B cell (primary cell): Measurements from ENCODE around the gene CORO2B. TPM values are rescaled to one million over a fixed set of nuclear protein-coding genes. Genes with fewer than 3 reads are reported as not detected.

Source experiments
- ATAC-seq: fragments of 200-7000 bp; cut with Tn5 transposase; one replicate; pipeline ENCODE4 v1.10.0; 2021; ENCODE audit warnings: low read depth, mild to moderate bottlenecking, moderate number of reproducible peaks, moderate library complexity
- CTCF ChIA-PET: fragments of 350-600 bp; sonication (Branson Sonifier 250); formaldehyde crosslinking; loops from one replicate; lab custom pipeline; 2021; ENCODE audit warnings: antibody characterized with exemption, inconsistent platforms; lab: Charles Lee
- POLR2A ChIA-PET: fragments of 350-600 bp; sonication (Branson Sonifier 250); formaldehyde crosslinking; loops from one replicate; lab custom pipeline; 2021; ENCODE audit warnings: antibody characterized with exemption; lab: Charles Lee
- DNase-seq: peaks from one replicate; pipeline ENCODE4 v3.0.0; 2013
- H2AFZ ChIP-seq: 2 replicates; pipeline ENCODE4 v1.6.1; 2012; ENCODE audit warnings: mild to moderate bottlenecking, low read depth, low read length; ENCODE audit not compliant: insufficient read depth, poor library complexity, severe bottlenecking
- H3K27ac ChIP-seq, 2 donors: 1 replicate in 1 of 2; 2 replicates in 1 of 2; pipeline ENCODE4 v1.5.1; 2012 to 2013; ENCODE audit warnings: low read length in 2 of 2, mild to moderate bottlenecking in 2 of 2, moderate library complexity in 1 of 2
- H3K27me3 ChIP-seq, 4 experiments: fragments of 200-600 bp in 1 of 4; sonication (generic) in 1 of 4; replicated peaks in 1 of 4; 1 replicate in 2 of 4; 2 replicates in 2 of 4; pipeline versions ENCODE4 v1.6.1 to v1.7.0; 2013 to 2016; ENCODE audit warnings: low read length in 3 of 4, mild to moderate bottlenecking in 2 of 4, mixed read lengths in 1 of 4, moderate library complexity in 1 of 4; ENCODE audit not compliant: insufficient read depth in 4 of 4, control insufficient read depth in 3 of 4; ENCODE audit errors: control extremely low read depth in 1 of 4
- H3K36me3 ChIP-seq, 2 experiments: replicated peaks in 1 of 2; 1 replicate in 1 of 2; 2 replicates in 1 of 2; pipeline versions ENCODE4 v1.6.1 to v1.7.1; 2013; ENCODE audit warnings: low read length in 1 of 2; ENCODE audit not compliant: insufficient read depth in 2 of 2, control insufficient read depth in 1 of 2; ENCODE audit errors: control extremely low read depth in 1 of 2, extremely low read depth in 1 of 2
- H3K4me1 ChIP-seq, 2 donors: fragments of 200-600 bp in 1 of 2; sonication (generic) in 1 of 2; 1 replicate in 1 of 2; 2 replicates in 1 of 2; pipeline versions ENCODE4 v1.5.1 to v1.6.1; 2013 to 2017; ENCODE audit warnings: low read length in 2 of 2; ENCODE audit not compliant: control insufficient read depth in 2 of 2, insufficient read depth in 2 of 2
- H3K4me2 ChIP-seq: replicated peaks from 2 replicates; pipeline ENCODE3; 2012; ENCODE audit warnings: mild to moderate bottlenecking, low read depth, low read length; ENCODE audit not compliant: poor library complexity, severe bottlenecking
- H3K4me3 ChIP-seq, 5 experiments: fragments of 200-600 bp in 1 of 5; sonication (generic) in 1 of 5; 1 replicate in 3 of 5; 2 replicates in 2 of 5; pipeline versions ENCODE4 v1.5.1 to v1.7.0; 2011 to 2016; ENCODE audit warnings: low read length in 4 of 5, mild to moderate bottlenecking in 4 of 5, low read depth in 2 of 5, control low read depth in 1 of 5, moderate library complexity in 1 of 5; ENCODE audit not compliant: insufficient read depth in 1 of 5; ENCODE audit errors: control extremely low read depth in 1 of 5, extremely low read depth in 1 of 5
- H3K79me2 ChIP-seq: fragments of 200-600 bp; sonication (generic); one replicate; pipeline ENCODE4 v1.6.0; 2016; ENCODE audit warnings: low read length; ENCODE audit not compliant: control insufficient read depth, insufficient read depth
- H3K9ac ChIP-seq: fragments of 200-600 bp; sonication (generic); 2 replicates; pipeline ENCODE4 v1.6.1; 2017; ENCODE audit warnings: mild to moderate bottlenecking, low read length, moderate library complexity
- H3K9me3 ChIP-seq, 3 donors: one replicate each; pipeline versions ENCODE4 v1.6.1 to v1.7.1; 2013; ENCODE audit warnings: low read length in 2 of 3; ENCODE audit not compliant: control insufficient read depth in 2 of 3, insufficient read depth in 1 of 3; ENCODE audit errors: control extremely low read depth in 1 of 3
- H4K20me1 ChIP-seq: 2 replicates; pipeline ENCODE4 v1.6.0; 2012; ENCODE audit warnings: mild to moderate bottlenecking, low read length; ENCODE audit not compliant: insufficient read depth, control insufficient read depth, poor library complexity, severe bottlenecking
- H3K27ac Mint-ChIP-seq: one replicate; pipeline ENCODE4 v1.8.0; 2021; ENCODE audit warnings: mixed read lengths
- H3K27me3 Mint-ChIP-seq: one replicate; pipeline ENCODE4 v1.8.0; 2021; ENCODE audit warnings: mixed read lengths
- H3K4me1 Mint-ChIP-seq: one replicate; pipeline ENCODE4 v1.8.0; 2021; ENCODE audit warnings: mixed read lengths
- H3K4me3 Mint-ChIP-seq: one replicate; pipeline ENCODE4 v1.8.0; 2021; ENCODE audit warnings: mixed read lengths
- H3K9me3 Mint-ChIP-seq: one replicate; pipeline ENCODE4 v1.8.0; 2022; ENCODE audit warnings: mixed read lengths; ENCODE audit not compliant: insufficient read depth
- CTCF ChIP-seq: fragments of 200-600 bp; IDR thresholded peaks from one replicate; pipeline ENCODE4 v1.8.0; 2022; ENCODE audit warnings: antibody characterized with exemption, mild to moderate bottlenecking
- EZH2 ChIP-seq: IDR thresholded peaks from 2 replicates; pipeline ENCODE4 v1.6.1; 2012; ENCODE audit warnings: borderline replicate concordance, low read depth, mild to moderate bottlenecking, moderate library complexity, low read length; ENCODE audit not compliant: insufficient read depth, poor library complexity, severe bottlenecking
- WGBS: methylation state at CpG from one replicate; pipeline ENCODE4 v1.1.5; 2013; ENCODE audit warnings: missing lambda C conversion rate; ENCODE audit not compliant: insufficient coverage; 5-methylcytosine and 5-hydroxymethylcytosine counted together
- intact Hi-C: fragments of 100-400 bp; cut with micrococcal nuclease; formaldehyde crosslinking; loops from one replicate; pipeline ENCODE4 v1.10.0; 2022
- polyA plus RNA-seq: library from polyadenylated mRNA; depleted of rRNA; stranded (reverse); fragments of >200 nt; gene quantifications from 2 replicates; pipeline ENCODE4 v1.2.3, GENCODE V29; 2012
- total RNA-seq, 2 donors: library from RNA; stranded (reverse); fragments of 120-200 nt in 1 of 2; gene quantifications; 1 replicate in 1 of 2; 2 replicates in 1 of 2; pipeline versions ENCODE4 v1.2.3 to v1.2.4, GENCODE V29; 2013 to 2022

CORO2B gene
- total and polyA plus RNA-seq, 2 donors (not counting 1 experiment from before 2014, with no cell fraction given): 9.5 to 11.3 TPM

- DNase-seq (no peak), ATAC-seq (no peak)
- CTCF ChIA-PET: no interaction called here
- TF ChIP-seq CTCF (no peak), EZH2 (no peak)
- intact Hi-C loops: no loop called here
- Histone ChIP-seq H3K27me3 (peaks cover 0 to 4% (median 0%) of the 10 kb centered on the region in 4 experiments), H3K4me2 (no peak overlapping the region), H3K36me3 (no peaks in the 10 kb centered on the region), H3K79me2 (no peaks in the 10 kb centered on the region), H3K27ac (no peak overlapping the region), H2AFZ (no peak overlapping the region), H3K4me3 (no peak overlapping the region), H3K9me3 (peaks cover 0 to 5% (median 0%) of the 10 kb centered on the region in 3 donors), H4K20me1 (no peaks in the 10 kb centered on the region), H3K4me1 (no peaks in the 10 kb centered on the region), H3K9ac (no peak overlapping the region)
- no peaks in the 10 kb centered on the region for H3K9me3 Mint-ChIP-seq
- H3K27me3 Mint-ChIP-seq: peaks cover 12% of the 10 kb centered on the region
- H3K4me1 Mint-ChIP-seq: no peaks in the 10 kb centered on the region
- POLR2A ChIA-PET: no interaction called here
- H3K4me3 Mint-ChIP-seq: no peak overlapping the region
- H3K27ac Mint-ChIP-seq: no peak overlapping the region
- WGBS: 100% methylated on average over 2 of the region's 2 CpGs
Measured at GRCh38 chr15:68769702-68770101, 190.9 kb downstream of the CORO2B start.

- Mint-ChIP-seq H3K9me3 (no peaks in the 10 kb centered on the region), H3K4me1 (no peaks in the 10 kb centered on the region), H3K27ac (no peak overlapping the region), H3K27me3 (peaks cover 12% of the 10 kb centered on the region), H3K4me3 (no peak overlapping the region)
- Histone ChIP-seq H3K9me3 (peaks cover 0 to 5% (median 0%) of the 10 kb centered on the region in 3 donors), H2AFZ (no peak overlapping the region), H4K20me1 (no peaks in the 10 kb centered on the region), H3K36me3 (no peaks in the 10 kb centered on the region), H3K4me1 (no peaks in the 10 kb centered on the region), H3K27me3 (peaks cover 0 to 4% (median 0%) of the 10 kb centered on the region in 4 experiments), H3K4me2 (no peak overlapping the region), H3K79me2 (no peaks in the 10 kb centered on the region), H3K4me3 (no peak overlapping the region), H3K27ac (no peak overlapping the region), H3K9ac (no peak overlapping the region)
- DNase-seq (no peak), ATAC-seq (no peak)
- TF ChIP-seq EZH2 (no peak), CTCF (no peak)
- ChIA-PET CTCF (interaction anchor here (0.9 to 1.1 kb wide), 2 partner anchors 13 to 58 kb away, joined by 3 read pairs; no protein-coding TSS in a partner anchor), POLR2A (no interaction called here)
- intact Hi-C loops: no loop called here
Measured at GRCh38 chr15:68770216-68770615, 191.4 kb downstream of the CORO2B start.
